Neural cell (in vitro differentiated cells): Measurements from ENCODE around the gene ZBTB6.

ENCODE experiments used
- CTCF ChIP-seq: fragments of 450-650 bp; IDR thresholded peaks from 2 replicates; pipeline ENCODE4 v1.5.1; 2014; ENCODE audit warnings: antibody characterized with exemption, mild to moderate bottlenecking, moderate library complexity; ENCODE audit not compliant: poor library complexity, severe bottlenecking
- EZH2 ChIP-seq: fragments of 200-600, 300-800 bp; shearing (Covaris generic), sonication (generic); IDR thresholded peaks from 2 replicates; pipeline ENCODE4 v1.6.1; 2014; ENCODE audit warnings: antibody characterized with exemption, low read length, borderline replicate concordance, mild to moderate bottlenecking; ENCODE audit not compliant: insufficient read depth, poor library complexity, severe bottlenecking
- POLR2AphosphoS5 ChIP-seq: IDR thresholded peaks from 2 replicates; pipeline ENCODE4 v1.6.1; 2012
- RAD21 ChIP-seq: fragments of 450-650 bp; conservative IDR thresholded peaks from 2 replicates; pipeline ENCODE4 v1.6.1; 2014; ENCODE audit warnings: antibody characterized with exemption, mild to moderate bottlenecking, moderate library complexity
- SMC3 ChIP-seq: fragments of 450-650 bp; conservative IDR thresholded peaks from 2 replicates; pipeline ENCODE4 v1.6.1; 2014; ENCODE audit warnings: antibody characterized with exemption, mild to moderate bottlenecking, moderate library complexity; ENCODE audit not compliant: poor library complexity
- TAF1 ChIP-seq: IDR thresholded peaks from 2 replicates; pipeline ENCODE4 v1.6.1; 2012; ENCODE audit warnings: low read depth

GRCh38 chr9:122879443-122879842 is 33.7 kb downstream of the ZBTB6 start:
- no peak for TF ChIP-seq CTCF
- no peak for TF ChIP-seq TAF1
- TF ChIP-seq RAD21, result no peak
- TF ChIP-seq SMC3, result no peak
- no peak for TF ChIP-seq POLR2AphosphoS5
- TF ChIP-seq EZH2, result no peak
